Smooth muscle cell of the coronary artery (primary cell): ENCODE measurements around the gene PARP8. TPM values are rescaled to one million over a fixed set of nuclear protein-coding genes. Genes with fewer than 3 reads are reported as not detected.

ENCODE experiments used
- total RNA-seq: library from RNA; depleted of rRNA; stranded (reverse); fragments of >200 nt; gene quantifications from 2 replicates; pipeline ENCODE4 v1.2.3, GENCODE V29; 2014; ENCODE audit warnings: low replicate concordance

PARP8 gene
- 13.1 and 27.0 TPM in 2 replicates for total RNA-seq

GRCh38 chr5:50666261-50667022, at the start of gene PARP8:
Gene PARP8, plus strand, starts transcription at chr5:50666637. Its CDS starts 459 bp downstream, at chr5:50667096.

Other genes with a start within 250 kb of the PARP8 start
- 0.94 and 32.7 TPM in 2 replicates for gene EMB, start 225.3 kb upstream of the PARP8 start, total RNA-seq